Suprapubic skin (tissue), 4 donors: Measurements from ENCODE around the gene RMC1. TPM values are rescaled to one million over a fixed set of nuclear protein-coding genes. Genes with fewer than 3 reads are reported as not detected.

Experiments used
- DNase-seq, 2 donors: peaks; one replicate each; pipeline ENCODE4 v3.0.0-alpha.2; 2019; ENCODE audit warnings: low spot score in 2 of 2
- H3K27ac ChIP-seq: fragments of 200-600 bp; sonication (generic); one replicate; pipeline ENCODE4 v1.5.1; 2019
- H3K27me3 ChIP-seq: fragments of 200-600 bp; sonication (generic); one replicate; pipeline ENCODE4 v1.5.1; 2019
- H3K36me3 ChIP-seq: fragments of 200-600 bp; sonication (generic); one replicate; pipeline ENCODE4 v1.5.1; 2019
- H3K4me1 ChIP-seq: fragments of 200-600 bp; sonication (generic); one replicate; pipeline ENCODE4 v1.5.1; 2019
- H3K4me3 ChIP-seq: fragments of 200-600 bp; sonication (generic); one replicate; pipeline ENCODE4 v1.5.1; 2019; ENCODE audit warnings: mild to moderate bottlenecking
- H3K9me3 ChIP-seq: fragments of 200-600 bp; sonication (generic); one replicate; pipeline ENCODE4 v1.5.1; 2019
- CTCF ChIP-seq, 2 donors: fragments of 200-600 bp in 1 of 2; fragments of 450-650 bp in 1 of 2; sonication (generic) in 1 of 2; IDR thresholded peaks; one replicate each; pipeline ENCODE4 v1.5.1; 2016 to 2019; ENCODE audit warnings: antibody characterized with exemption in 2 of 2, mild to moderate bottlenecking in 1 of 2, moderate library complexity in 1 of 2
- EP300 ChIP-seq: sonication (generic); formaldehyde crosslinking; IDR thresholded peaks from one replicate; pipeline ENCODE4 v1.6.1; 2017; ENCODE audit warnings: antibody characterized with exemption
- POLR2A ChIP-seq, 2 donors: fragments of 450-650 bp; IDR thresholded peaks; one replicate each; pipeline ENCODE4 v1.6.1; 2017; ENCODE audit warnings: antibody characterized with exemption in 2 of 2, mild to moderate bottlenecking in 2 of 2, moderate library complexity in 2 of 2
- POLR2AphosphoS5 ChIP-seq, 3 donors: sonication (generic); formaldehyde crosslinking; IDR thresholded peaks; one replicate each; pipeline ENCODE4 v1.6.1; 2017; ENCODE audit warnings: antibody characterized with exemption in 3 of 3
- WGBS: methylation state at CpG from one replicate; pipeline ENCODE4 v1.1.5; 2018; 5-methylcytosine and 5-hydroxymethylcytosine counted together
- total RNA-seq, 4 donors: library from RNA; depleted of rRNA; stranded (reverse); fragments of >200 nt; gene quantifications; one replicate each; pipeline ENCODE4 v1.1.0, GENCODE V29; 2016

Gene RMC1
- total RNA-seq, 4 donors from 2014 or later, result 18.7 to 26.4 (median 23.0) TPM

- 87% methylated on average over 7 of the region's 7 CpGs for WGBS
Observed at GRCh38 chr18:23530195-23530594, 26.9 kb downstream of the RMC1 start.

GRCh38 chr18:23531912-23532311 is 28.6 kb downstream of the RMC1 start:
- no peaks in the 10 kb centered on the region for H3K27me3 ChIP-seq
- peaks cover 100% of the 10 kb centered on the region for H3K36me3 ChIP-seq
- no peaks in the 10 kb centered on the region for H3K9me3 ChIP-seq
- H3K4me3 ChIP-seq, result no peak overlapping the region
- H3K27ac ChIP-seq, result no peak overlapping the region
- TF ChIP-seq POLR2A (IDR thresholded peaks at IDR 0.05) (no peak), EP300 (no peak), CTCF (IDR thresholded peaks at IDR 0.05) (no peak), POLR2AphosphoS5 (IDR thresholded peaks at IDR 0.05) (no peak)
- no peak for DNase-seq
- H3K4me1 ChIP-seq, result peaks cover 3% of the 10 kb centered on the region
- 95% methylated on average over 13 of the region's 13 CpGs for WGBS

More at GRCh38 chr18:23530195-23530594, 26.9 kb downstream of the RMC1 start:
- peaks cover 3% of the 10 kb centered on the region for H3K4me1 ChIP-seq
- no peaks in the 10 kb centered on the region for H3K9me3 ChIP-seq
- H3K27ac ChIP-seq, result no peak overlapping the region
- H3K4me3 ChIP-seq, result no peak overlapping the region
- no peaks in the 10 kb centered on the region for H3K27me3 ChIP-seq
- no peak for DNase-seq
- no peak for TF ChIP-seq EP300
- no peak for TF ChIP-seq POLR2AphosphoS5 (IDR thresholded peaks at IDR 0.05)
- TF ChIP-seq POLR2A (IDR thresholded peaks at IDR 0.05), result no peak
- TF ChIP-seq CTCF (IDR thresholded peaks at IDR 0.05), result no peak
- H3K36me3 ChIP-seq, result peaks cover 100% of the 10 kb centered on the region

- Histone ChIP-seq H3K4me3 (no peak overlapping the region), H3K9me3 (no peaks in the 10 kb centered on the region), H3K27ac (no peak overlapping the region), H3K36me3 (peaks cover 100% of the 10 kb centered on the region), H3K27me3 (no peaks in the 10 kb centered on the region), H3K4me1 (peaks cover 3% of the 10 kb centered on the region)
- no peak for DNase-seq
- TF ChIP-seq CTCF (IDR thresholded peaks at IDR 0.05) (no peak), EP300 (no peak), POLR2A (IDR thresholded peaks at IDR 0.05) (no peak), POLR2AphosphoS5 (IDR thresholded peaks at IDR 0.05) (no peak)
- 65% methylated on average over 4 of the region's 4 CpGs for WGBS
Observed at GRCh38 chr18:23532848-23533247, 29.5 kb downstream of the RMC1 start.

GRCh38 chr18:23534276-23534675 is 31.0 kb downstream of the RMC1 start:
- WGBS, result 95% methylated on average over 14 of the region's 16 CpGs
- Histone ChIP-seq H3K9me3 (no peaks in the 10 kb centered on the region), H3K4me1 (no peaks in the 10 kb centered on the region), H3K27me3 (no peaks in the 10 kb centered on the region), H3K36me3 (peaks cover 100% of the 10 kb centered on the region), H3K27ac (no peak overlapping the region), H3K4me3 (no peak overlapping the region)
- no peak for DNase-seq
- TF ChIP-seq CTCF (IDR thresholded peaks at IDR 0.05), result no peak

GRCh38 chr18:23536204-23536603 is 32.9 kb downstream of the RMC1 start:
- H3K36me3 ChIP-seq, result peaks cover 100% of the 10 kb centered on the region
- no peak for DNase-seq
- WGBS, result 52% methylated on average over 5 of the region's 5 CpGs

More at GRCh38 chr18:23536204-23536603, 32.9 kb downstream of the RMC1 start:
- Histone ChIP-seq H3K27ac (no peak overlapping the region), H3K27me3 (no peaks in the 10 kb centered on the region), H3K9me3 (no peaks in the 10 kb centered on the region), H3K4me1 (peaks cover 5% of the 10 kb centered on the region), H3K4me3 (no peak overlapping the region)
- TF ChIP-seq POLR2A (IDR thresholded peaks at IDR 0.05) (no peak), POLR2AphosphoS5 (IDR thresholded peaks at IDR 0.05) (no peak), EP300 (no peak), CTCF (IDR thresholded peaks at IDR 0.05) (no peak)
